GOT3 (cell line): ENCODE measurements around the gene C4orf50.

Experiments
- DNase-seq: peaks from one replicate; lab custom pipeline; 2025; ENCODE audit warnings: mixed read lengths; lab: John Stamatoyannopoulos, UW

C4orf50 gene

DNA sequence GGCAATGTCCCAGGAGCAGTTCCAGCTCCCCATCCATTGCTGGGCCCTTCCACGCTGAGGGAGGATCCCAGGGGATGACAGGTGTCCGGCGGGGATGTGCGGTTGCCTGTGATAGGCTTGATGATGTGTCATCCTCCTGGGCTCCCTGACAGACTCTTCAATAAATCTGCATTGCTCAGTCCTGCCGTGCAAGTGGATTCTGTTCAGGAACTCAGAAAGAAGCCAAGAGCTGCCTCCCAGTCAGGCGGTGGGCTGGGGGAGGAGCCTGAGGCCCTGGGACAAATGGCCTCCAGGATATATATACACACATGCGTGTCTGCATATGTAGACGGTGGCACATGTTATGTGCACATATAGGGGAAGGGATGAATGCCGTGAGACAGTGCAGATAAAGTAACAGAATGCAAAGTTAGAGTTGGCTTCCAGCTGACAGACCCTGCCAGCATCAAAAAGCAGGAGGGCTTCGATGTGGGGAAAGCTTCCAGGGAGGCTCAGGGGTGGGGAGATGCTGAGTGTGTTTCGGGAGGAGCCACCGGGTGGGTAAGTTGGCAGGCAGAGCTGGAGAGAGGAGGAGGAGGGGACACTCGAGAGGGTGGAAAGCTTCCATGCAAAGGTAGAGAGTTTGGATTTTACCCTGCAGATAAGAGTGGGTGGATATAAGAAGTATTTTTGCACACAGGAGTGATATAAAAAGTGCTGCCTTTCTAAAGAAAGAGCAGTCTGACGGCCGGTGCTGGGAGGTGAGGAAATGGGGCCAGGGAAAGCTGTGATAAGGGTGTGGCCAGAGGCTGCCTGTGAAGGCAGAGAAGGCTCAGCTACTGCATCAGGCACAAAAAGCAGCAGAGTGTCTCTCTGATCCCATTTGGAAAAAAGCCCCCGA is 96.9 kb downstream of the C4orf50 start:
- no peak for DNase-seq

DNA sequence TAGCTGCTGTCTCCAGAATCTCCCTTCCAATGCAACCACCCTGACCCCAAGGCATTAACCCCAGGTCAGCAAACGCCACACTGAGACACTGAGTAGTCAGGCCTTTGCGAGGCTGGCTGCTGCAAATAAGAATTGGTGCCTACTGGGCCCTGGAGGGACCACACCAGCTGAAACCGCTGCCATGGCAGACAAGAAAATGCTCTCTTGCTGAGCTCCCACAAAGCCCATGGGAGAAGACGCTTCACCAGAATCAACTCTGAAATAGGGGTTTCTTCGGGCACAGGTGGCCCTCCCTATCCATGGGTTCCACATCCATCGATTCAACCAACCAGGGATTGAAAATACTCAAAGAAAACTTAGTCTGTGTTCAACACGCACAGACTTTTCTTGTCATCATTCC is 98.7 kb downstream of the C4orf50 start:
- DNase-seq = no peak

DNA sequence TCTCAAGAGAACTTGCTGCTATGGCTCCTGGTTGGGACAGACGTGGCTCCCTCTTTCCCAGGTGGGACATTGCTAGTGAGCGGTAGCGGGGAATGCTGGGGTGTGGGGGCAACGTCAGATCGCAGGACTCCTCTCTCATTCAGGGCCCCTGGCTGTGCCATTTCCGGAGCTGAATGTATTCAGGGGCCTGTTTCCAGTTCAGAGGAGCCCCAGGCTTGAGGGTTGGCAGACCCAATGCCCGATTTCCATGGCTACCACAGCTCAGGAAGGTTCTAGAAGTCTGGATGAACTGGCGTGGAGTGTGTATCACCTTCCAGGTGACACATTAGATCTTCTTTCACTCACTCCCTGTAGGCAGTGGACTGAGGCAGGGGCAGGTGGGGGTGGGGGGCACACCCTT is 99.2 kb downstream of the C4orf50 start:
- no peak for DNase-seq

DNA sequence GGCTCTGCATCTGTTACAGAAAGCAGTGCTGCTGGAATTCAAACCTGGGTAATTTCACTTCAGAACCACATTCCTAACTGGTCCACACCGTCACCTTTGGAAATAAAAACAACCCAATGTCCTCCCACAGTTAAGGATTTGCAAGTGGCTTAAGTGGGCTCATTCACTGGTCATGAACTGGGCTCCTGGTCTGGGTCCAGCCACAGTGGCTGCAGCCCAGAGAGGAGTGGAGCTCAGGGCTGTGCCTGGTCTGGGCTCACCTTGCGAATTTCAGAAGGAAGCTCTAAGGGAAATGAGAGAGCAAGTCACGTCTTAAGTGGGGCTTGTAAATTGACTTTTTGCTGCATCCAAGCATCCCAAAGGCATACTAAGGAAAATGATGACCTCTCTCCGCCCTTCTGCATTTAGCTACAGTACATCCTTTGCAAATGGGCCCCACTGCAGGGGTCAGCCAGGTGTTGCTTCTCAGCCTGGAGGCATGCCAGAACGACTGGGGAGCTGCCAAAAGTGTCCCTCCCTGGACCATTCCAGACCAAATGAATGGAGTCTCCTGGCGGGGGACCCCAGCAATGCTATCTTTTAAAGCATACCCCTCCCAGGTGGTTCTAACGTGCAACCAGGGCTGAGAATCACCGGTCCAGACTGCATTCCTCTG is 99.8 kb downstream of the C4orf50 start:
- DNase-seq = no peak

DNA sequence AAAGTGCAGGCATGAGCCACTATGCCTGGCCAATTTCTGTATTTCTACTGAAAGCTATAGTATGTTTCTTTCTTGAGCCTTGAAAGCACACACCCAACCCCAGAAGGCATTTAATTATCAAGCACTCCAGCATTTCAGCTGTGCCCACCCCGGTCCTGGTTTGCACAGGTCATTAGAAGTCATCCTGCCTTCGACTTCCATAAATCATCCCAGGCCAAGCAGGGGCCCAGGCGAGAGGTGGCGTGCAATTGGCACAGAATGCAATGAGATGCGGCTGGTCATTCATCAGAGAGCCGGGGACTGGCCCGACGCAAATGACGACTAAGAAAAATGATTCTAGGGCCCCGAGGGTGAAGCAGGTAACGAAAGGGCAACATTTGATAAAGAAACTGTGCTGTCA is 100.6 kb downstream of the C4orf50 start:
- DNase-seq = no peak

DNA sequence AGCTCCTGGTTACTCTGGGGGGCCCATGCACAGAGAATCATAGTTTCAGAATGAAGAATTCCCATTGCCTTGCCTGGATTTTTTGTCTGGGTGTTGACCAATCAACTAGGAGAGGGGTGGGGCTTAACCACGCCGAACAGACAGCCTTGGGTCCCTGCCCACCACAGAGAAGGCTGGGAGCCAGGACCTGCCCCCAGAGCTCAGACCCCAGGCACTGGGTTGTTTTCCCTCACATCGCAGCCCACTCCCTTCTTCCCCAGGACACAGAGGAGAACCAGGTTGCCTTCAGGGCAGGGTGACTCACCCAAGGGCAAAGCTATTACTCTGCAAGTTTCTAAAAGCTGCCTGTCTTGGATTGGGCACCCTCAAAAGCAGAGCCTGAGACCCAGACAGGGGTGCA is 102.0 kb downstream of the C4orf50 start:
- DNase-seq = no peak

DNA sequence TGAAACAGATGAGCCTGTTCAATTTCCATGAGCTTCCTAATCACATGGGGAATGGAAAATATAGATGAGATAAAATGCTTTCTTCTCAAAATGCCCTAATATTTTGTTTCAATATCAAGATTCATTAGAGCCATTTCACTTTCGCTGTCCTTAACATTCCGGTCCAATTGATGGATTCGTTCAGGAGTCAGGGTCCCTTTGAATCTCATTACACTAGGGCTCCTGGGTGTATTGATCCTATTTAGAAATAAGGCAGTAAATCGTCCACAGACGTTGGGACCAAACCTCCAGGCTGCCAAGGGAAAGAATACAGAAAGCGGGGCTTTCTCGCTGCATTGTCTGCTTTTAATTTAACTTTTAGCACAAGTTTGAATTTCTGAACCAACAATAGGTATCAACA is 104.8 kb downstream of the C4orf50 start:
- no peak for DNase-seq

DNA sequence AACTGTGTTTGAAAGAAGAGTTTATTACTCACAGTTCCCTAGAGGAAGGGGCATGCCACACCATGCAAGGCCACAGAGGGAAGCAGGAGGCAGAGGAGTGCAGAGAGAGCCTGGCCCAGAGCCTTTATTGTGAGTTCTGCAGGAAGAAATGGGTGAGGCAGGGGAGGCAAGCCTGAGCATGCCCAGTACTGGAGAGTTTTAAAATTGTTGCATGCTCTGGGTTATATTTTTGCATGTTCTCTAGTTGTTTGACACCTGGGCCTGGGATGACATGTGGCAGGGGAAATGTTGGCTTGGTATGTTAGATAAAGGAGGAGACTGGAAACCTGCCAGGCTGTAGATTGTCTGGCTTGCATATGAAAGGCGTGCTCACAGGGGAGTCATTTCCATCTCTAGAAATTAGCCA is 105.6 kb downstream of the C4orf50 start:
- DNase-seq = no peak

DNA sequence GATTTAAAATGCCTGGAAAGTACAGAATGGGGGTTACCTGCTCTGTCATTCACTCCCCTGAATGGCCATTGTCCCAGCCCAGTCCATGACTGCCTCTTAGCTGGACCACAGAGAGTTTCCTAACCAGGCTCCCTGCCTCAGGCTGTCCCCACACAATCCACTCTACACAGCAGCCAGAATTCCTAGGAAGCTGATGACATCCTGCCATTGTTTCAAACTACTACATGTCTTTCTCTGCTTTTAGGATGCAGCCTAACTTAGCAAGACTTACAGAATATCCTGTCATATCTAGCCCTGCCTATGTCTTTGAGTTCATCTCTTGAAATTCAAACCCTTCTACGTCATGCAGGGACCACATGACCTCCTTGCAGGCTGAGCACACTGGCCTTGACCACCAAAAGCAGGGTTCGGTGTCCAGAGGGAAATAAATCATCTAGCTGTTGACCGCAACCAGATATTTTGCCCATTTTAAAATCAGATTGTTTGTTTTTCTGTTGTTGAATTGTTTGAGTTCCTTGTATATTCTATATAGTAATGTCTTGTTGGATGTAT is 109.3 kb downstream of the C4orf50 start:
- DNase-seq = no peak

DNA sequence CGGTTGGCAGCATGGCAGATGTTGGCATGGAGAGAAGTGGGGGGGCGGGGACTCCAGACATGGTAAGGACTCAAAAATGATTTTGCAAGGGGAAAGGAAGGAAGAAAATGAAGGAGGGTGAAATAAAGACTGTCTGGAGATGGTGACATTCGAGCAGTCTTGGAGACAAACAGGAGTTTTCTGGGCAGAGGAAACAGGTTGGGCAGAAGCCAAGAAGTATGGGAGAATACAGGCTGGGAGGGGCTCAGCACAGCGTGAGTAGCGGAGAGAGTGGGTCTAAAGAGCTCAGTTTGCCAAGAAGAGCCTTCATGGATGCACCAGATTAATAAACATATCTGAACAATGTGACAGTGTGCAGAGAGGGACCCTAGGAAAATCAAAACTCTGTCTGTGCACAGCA is 112.0 kb downstream of the C4orf50 start:
- no peak for DNase-seq

DNA sequence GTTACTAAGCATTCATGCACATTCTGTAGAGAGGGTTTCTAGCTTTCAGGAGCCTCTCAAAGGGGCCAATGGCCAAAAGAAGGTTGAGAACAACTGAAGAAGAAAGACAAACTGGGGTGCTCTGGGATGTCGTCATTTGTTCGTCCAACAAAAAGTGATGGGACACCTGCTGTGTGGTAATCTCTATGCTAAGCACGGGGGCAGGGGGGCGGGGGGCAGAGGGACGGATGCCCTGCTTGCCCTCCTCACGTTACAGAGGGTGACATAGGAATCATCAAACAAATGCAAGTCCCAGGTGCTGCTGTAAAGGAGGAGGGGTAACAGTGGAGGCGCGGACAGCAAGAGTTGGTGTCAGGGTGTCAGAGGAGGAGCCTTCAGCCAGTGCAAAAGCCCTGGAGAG is 112.5 kb downstream of the C4orf50 start:
- DNase-seq = no peak

DNA sequence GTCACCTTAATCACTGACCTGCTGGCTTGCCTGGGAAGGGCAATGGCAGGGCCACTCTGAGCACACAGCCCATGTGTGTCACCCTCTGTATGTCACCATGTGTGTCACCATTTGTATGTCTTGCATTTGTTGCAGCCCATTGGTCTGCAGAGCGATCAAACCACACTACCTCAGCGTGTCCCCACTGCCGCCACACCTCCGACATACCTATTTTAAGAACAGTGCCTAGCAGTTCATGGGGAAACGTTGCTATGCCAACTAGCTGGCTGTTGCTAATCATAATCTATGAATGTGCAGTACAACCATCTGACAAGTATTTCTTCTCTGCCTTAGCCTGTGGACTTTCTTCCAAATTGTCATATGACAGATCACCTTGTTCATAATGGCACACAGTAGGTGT is 117.4 kb downstream of the C4orf50 start:
- no peak for DNase-seq

DNA sequence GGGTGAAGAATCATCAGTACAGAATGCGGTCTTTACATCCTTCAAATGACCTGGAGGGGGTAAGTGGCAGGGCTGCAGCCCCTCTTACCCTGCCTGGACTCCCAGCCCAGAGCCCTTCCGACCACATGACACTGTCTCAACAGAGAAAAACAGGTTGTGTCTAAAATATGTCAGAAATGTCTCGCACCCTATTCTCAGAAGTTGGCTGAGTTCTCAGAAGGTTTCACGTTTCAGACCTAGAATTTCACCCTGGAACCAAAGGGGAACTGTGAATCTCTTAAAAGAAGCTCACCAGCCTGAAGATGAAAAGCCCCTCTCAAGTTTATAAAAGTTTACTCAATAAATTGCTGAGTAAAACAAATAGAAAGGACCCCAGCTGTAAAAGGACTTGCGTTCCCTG is 118.3 kb downstream of the C4orf50 start:
- no peak for DNase-seq

DNA sequence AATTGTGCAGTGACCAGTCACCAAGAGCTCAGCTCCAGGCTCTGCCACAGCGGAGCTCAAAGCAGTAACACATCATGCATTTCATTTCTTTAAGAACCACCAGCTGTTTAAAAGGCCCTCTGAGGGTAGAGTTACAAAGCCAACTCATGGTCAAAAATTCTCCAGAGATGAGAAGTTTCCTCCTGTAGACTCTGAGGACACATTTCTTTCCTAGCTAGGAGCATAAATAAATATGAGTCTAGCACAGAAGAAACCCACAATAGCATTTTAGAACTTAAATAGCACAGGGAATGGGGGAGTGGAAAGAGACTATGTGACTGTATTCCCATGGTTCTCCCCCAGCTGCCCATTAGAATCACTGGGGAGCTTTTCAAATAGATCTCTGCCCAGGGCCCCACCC is 118.8 kb downstream of the C4orf50 start:
- DNase-seq = no peak

DNA sequence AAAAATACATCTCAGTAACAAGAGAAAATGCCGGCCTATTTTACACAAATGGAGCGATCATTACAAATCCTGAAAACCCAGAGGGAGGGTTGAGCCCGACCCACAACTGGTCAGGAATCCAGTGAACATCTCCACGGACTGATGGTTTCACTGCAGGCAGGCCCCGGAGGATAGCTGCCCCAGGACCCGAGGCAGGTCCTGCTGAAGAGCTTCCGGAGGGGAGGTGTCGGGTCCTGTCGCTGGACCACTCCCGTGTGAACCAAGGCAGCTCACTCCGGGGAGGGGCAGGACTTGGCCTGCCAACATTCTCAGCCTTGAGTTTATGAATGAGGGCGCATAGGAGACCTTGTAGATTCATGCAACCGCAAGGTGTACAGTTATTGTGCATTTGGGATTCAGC is 120.6 kb downstream of the C4orf50 start:
- DNase-seq = no peak

DNA sequence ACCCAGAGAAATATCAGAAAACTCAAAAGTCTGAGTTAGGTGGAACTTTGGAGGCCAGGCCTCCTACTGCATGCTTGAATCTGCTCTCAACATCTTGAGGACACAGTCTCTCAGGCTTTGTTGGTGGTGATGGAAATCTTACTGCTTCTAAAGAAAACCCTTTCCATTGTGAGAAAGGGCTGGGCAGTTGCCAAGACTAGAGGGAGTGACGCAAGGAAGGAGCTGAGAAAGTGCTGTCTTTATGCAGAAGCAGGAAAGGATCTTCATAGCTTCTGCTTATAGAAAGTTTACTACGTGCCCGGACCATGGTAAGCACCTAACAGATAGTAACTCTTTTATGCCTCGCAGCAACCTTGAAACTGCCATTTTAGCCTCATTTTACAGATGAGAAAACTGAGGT is 122.9 kb downstream of the C4orf50 start:
- no peak for DNase-seq

DNA sequence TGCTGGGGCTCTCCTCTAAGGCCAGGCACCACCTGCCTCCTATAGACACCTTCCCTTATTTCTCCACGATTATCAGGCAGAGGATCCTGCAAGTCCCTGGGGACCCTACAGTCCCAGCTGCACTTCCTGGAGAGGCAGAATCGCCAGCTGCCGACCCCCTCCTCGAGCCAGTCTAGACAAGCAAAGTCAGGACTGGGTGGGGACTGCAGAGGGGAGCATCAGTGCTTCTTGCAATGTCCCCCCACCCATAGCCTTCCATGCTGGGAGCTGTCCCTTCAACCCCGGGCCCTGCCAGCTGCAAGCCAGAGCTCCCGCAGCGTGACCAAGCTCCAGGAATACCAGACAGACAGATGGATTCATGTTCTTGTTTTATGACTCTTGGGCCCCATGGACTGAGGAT is 124.0 kb downstream of the C4orf50 start:
- no peak for DNase-seq

DNA sequence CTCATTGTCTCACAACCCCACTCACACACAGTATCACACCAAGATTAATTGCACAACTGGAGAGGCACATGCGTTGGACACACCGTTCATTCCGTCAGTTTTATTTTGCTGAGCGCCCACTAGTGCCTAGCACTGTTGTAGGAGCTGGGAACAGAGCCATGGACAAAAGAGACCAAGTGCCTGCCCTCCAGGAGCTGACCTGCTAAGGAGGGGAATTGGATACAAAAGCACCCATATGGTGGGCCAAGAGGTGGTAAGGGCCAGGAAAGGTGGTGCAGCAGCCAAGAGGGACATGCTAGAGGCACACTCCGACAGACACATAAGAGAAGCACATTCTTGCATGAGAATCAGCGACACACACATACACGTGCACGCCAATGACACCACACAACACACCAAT is 124.6 kb downstream of the C4orf50 start:
- no peak for DNase-seq

DNA sequence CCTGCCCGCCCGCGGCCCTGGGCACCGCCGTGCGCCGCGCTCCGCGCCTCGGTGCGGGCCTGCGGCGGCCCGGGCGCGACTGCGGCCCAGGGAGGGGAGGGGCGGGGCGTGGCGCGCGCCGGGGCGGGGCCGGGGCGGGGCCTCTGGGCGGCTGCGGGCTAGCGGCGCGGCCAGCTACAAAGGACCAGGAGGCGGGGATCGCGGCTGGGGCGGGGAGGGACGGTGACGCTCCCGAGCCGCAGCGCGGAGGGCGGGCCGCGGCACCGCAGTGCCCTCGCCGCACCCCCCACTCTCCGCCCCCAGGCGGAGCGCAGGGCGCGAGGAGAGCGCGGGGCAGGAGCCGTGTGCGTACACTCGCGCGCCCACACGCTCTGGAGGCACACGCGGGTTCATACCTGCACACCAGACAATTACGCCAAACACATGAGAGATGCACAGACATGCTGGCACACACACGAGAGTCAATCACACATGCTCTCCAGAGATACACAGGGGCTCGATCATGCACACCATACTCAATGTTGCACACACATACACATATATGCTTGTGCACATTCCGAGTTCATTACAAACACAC is 125.1 kb downstream of the C4orf50 start, which contains the start of gene CRMP1:
TSS of gene CRMP1 (minus strand) at position 83 of the 577 bp plus-strand sequence. CDS start 117 bp downstream, outside the sequence.
- no peak for DNase-seq

DNA sequence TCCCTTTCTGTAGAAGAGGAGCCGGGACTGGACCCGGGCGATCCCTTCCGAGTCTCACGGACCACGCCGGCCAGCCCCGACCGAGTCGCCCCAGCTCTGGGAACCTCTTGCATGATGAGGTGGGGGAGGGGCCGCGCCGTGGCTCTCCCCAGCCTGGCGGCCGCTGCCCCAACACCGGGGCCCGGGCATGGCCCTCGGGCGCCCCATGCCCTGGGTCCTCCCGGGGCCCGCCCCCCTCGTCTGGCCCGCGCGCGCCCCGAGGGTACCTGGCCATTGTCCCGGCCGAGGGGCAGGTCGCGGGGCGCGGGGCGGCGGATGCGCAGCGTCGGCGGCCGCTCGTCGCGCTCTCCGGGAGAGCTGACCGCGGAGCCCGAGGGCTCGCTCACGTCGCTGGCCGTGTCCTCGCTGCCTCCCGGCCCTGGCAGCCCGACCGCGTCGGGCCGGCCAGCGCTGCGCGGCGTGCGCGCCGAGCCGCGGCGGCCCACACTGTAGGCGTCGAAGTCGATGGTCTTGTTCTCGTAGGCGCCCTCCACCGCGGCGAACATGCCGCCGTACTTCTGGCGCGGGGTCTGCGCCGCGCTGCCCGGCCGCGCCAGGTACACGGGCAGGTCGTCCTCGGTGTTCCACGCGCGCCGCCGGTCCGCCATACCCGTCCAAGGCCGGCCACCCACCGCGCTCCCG is 125.8 kb downstream of the C4orf50 start:
- DNase-seq = no peak

DNA sequence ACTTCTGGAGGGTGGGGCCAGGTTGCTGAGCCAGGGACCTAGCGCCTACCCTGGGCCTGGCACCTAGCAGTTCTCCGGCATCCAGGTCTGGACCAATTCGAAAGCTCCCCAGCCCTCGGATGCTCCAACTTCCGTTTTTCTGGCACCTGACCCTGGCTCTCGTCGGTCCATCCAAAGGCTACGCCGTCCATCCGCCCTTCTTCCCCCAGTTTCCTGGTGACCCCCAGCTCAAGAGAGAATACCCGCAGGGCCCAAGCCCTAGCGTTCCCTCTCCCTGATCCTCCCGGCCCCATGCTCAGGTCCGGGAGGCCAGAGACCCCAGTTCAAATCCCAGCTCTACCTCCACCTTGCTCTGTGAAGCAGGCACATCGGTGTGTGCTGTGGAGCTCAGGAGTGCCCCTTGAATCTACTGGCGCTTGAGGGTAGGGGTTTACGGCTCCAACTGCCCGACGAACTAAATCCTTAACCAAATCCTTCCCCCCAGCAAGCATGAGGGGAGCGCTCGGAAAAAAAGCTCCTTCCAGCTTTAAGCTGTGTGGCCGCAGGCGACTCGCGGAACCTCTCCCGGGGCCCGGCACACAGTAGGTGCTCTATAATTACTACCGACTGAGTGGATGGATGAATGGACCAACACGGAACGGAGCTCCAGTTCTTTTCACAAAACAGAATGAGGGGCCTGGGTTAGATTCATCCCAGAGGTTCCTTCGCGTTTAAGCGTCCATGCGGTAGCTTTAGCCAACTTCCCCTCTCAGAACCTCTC is 126.5 kb downstream of the C4orf50 start:
- no peak for DNase-seq
